ENCODE results near the gene PJVK.

GRCh38 chr2:178485356-178485755 is 34.2 kb downstream of the PJVK start:
- no peak for TF ChIP-seq EZH2 (IDR thresholded peaks at IDR 0.05; ENCODE audit: borderline replicate concordance, insufficient read depth, low read length, poor library complexity, severe bottlenecking)
- TF ChIP-seq CTCF (IDR thresholded peaks at IDR 0.05; ENCODE audit: poor library complexity, severe bottlenecking): no peak

Measured in neural cell (in vitro differentiated cells).